ENCODE data around the gene TUB.

Gene TUB

GRCh38 chr11:8060146-8060719 lies 20.8 kb upstream of the TUB start:
- Histone ChIP-seq H3K9me3 (ENCODE audit: insufficient read depth, low read length) (no peaks in the 10 kb centered on the region), H3K79me2 (ENCODE audit: insufficient read depth, low read length) (no peaks in the 10 kb centered on the region), H3F3A (ENCODE audit: insufficient read depth) (no peaks in the 10 kb centered on the region), H3K27ac (ENCODE audit: low read depth, low read length) (no peak overlapping the region), H3K9me2 (replicated peaks; ENCODE audit: insufficient read depth, low read length) (no peaks in the 10 kb centered on the region), H4K20me1 (ENCODE audit: low read depth, low read length) (no peaks in the 10 kb centered on the region), H3K4me3 (ENCODE audit: insufficient read depth, low read length, poor library complexity, severe bottlenecking) (no peak overlapping the region), H3K4me2 (ENCODE audit: low read depth, low read length, poor library complexity, severe bottlenecking) (no peak overlapping the region), H3K9ac (ENCODE audit: low read length) (no peak overlapping the region), H2AFZ (ENCODE audit: low read depth, low read length, severe bottlenecking) (no peak overlapping the region), H3K36me3 (ENCODE audit: low read length) (no peaks in the 10 kb centered on the region), H3K27me3 (ENCODE audit: low read length) (no peaks in the 10 kb centered on the region)
- TF ChIP-seq CTCF (IDR thresholded peaks at IDR 0.05; ENCODE audit: insufficient read depth, low read length, poor library complexity, severe bottlenecking) = no peak
- TF ChIP-seq EZH2phosphoT487 (conservative IDR thresholded peaks at IDR 0.05; ENCODE audit: low read length) = no peak

- H3K9ac ChIP-seq (ENCODE audit: low read length) = no peak overlapping the region
- H3K27me3 ChIP-seq (ENCODE audit: low read length) = no peaks in the 10 kb centered on the region
- no peak overlapping the region for H3K4me3 ChIP-seq (ENCODE audit: insufficient read depth, low read length, poor library complexity, severe bottlenecking)
- no peaks in the 10 kb centered on the region for H3K36me3 ChIP-seq (ENCODE audit: low read length)
- no peak overlapping the region for H2AFZ ChIP-seq (ENCODE audit: low read depth, low read length, severe bottlenecking)
- H3K9me3 ChIP-seq (ENCODE audit: insufficient read depth, low read length) = no peaks in the 10 kb centered on the region
- H3K9me2 ChIP-seq (replicated peaks; ENCODE audit: insufficient read depth, low read length) = no peaks in the 10 kb centered on the region
- no peak overlapping the region for H3K4me2 ChIP-seq (ENCODE audit: low read depth, low read length, poor library complexity, severe bottlenecking)
- no peaks in the 10 kb centered on the region for H3F3A ChIP-seq (ENCODE audit: insufficient read depth)
- H3K27ac ChIP-seq (ENCODE audit: low read depth, low read length) = no peak overlapping the region
- H4K20me1 ChIP-seq (ENCODE audit: low read depth, low read length) = no peaks in the 10 kb centered on the region
- H3K79me2 ChIP-seq (ENCODE audit: insufficient read depth, low read length) = no peaks in the 10 kb centered on the region
- TF ChIP-seq CTCF (IDR thresholded peaks at IDR 0.05; ENCODE audit: insufficient read depth, low read length, poor library complexity, severe bottlenecking) (no peak), EZH2phosphoT487 (conservative IDR thresholded peaks at IDR 0.05; ENCODE audit: low read length) (no peak)
These were observed 20.0 kb upstream of the TUB start for GRCh38 chr11:8060801-8061554.

GRCh38 chr11:8061555-8062428 lies 19.2 kb upstream of the TUB start:
- H3K9ac ChIP-seq (ENCODE audit: low read length) = no peak overlapping the region

More at GRCh38 chr11:8061555-8062428, 19.2 kb upstream of the TUB start:
- H3K27me3 ChIP-seq (ENCODE audit: low read length) = no peaks in the 10 kb centered on the region
- H2AFZ ChIP-seq (ENCODE audit: low read depth, low read length, severe bottlenecking) = no peak overlapping the region
- no peaks in the 10 kb centered on the region for H3K36me3 ChIP-seq (ENCODE audit: low read length)
- H3F3A ChIP-seq (ENCODE audit: insufficient read depth) = no peaks in the 10 kb centered on the region
- no peak overlapping the region for H3K27ac ChIP-seq (ENCODE audit: low read depth, low read length)
- no peaks in the 10 kb centered on the region for H3K9me2 ChIP-seq (replicated peaks; ENCODE audit: insufficient read depth, low read length)
- no peak for TF ChIP-seq CTCF (IDR thresholded peaks at IDR 0.05; ENCODE audit: insufficient read depth, low read length, poor library complexity, severe bottlenecking)
- no peak for TF ChIP-seq EZH2phosphoT487 (conservative IDR thresholded peaks at IDR 0.05; ENCODE audit: low read length)
- H3K79me2 ChIP-seq (ENCODE audit: insufficient read depth, low read length) = no peaks in the 10 kb centered on the region
- no peaks in the 10 kb centered on the region for H4K20me1 ChIP-seq (ENCODE audit: low read depth, low read length)
- no peak overlapping the region for H3K4me3 ChIP-seq (ENCODE audit: insufficient read depth, low read length, poor library complexity, severe bottlenecking)
- no peaks in the 10 kb centered on the region for H3K9me3 ChIP-seq (ENCODE audit: insufficient read depth, low read length)
- H3K4me2 ChIP-seq (ENCODE audit: low read depth, low read length, poor library complexity, severe bottlenecking) = no peak overlapping the region

Measured in SU-DHL-6 (cell line).